HCEC 1CT (cell line): Measurements from ENCODE around the gene KCNQ1.

ENCODE experiments used
- DNase-seq: peaks from one replicate; pipeline ENCODE4 v3.0.0-alpha.2; 2017

Gene KCNQ1, protein sequence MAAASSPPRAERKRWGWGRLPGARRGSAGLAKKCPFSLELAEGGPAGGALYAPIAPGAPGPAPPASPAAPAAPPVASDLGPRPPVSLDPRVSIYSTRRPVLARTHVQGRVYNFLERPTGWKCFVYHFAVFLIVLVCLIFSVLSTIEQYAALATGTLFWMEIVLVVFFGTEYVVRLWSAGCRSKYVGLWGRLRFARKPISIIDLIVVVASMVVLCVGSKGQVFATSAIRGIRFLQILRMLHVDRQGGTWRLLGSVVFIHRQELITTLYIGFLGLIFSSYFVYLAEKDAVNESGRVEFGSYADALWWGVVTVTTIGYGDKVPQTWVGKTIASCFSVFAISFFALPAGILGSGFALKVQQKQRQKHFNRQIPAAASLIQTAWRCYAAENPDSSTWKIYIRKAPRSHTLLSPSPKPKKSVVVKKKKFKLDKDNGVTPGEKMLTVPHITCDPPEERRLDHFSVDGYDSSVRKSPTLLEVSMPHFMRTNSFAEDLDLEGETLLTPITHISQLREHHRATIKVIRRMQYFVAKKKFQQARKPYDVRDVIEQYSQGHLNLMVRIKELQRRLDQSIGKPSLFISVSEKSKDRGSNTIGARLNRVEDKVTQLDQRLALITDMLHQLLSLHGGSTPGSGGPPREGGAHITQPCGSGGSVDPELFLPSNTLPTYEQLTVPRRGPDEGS

DNA sequence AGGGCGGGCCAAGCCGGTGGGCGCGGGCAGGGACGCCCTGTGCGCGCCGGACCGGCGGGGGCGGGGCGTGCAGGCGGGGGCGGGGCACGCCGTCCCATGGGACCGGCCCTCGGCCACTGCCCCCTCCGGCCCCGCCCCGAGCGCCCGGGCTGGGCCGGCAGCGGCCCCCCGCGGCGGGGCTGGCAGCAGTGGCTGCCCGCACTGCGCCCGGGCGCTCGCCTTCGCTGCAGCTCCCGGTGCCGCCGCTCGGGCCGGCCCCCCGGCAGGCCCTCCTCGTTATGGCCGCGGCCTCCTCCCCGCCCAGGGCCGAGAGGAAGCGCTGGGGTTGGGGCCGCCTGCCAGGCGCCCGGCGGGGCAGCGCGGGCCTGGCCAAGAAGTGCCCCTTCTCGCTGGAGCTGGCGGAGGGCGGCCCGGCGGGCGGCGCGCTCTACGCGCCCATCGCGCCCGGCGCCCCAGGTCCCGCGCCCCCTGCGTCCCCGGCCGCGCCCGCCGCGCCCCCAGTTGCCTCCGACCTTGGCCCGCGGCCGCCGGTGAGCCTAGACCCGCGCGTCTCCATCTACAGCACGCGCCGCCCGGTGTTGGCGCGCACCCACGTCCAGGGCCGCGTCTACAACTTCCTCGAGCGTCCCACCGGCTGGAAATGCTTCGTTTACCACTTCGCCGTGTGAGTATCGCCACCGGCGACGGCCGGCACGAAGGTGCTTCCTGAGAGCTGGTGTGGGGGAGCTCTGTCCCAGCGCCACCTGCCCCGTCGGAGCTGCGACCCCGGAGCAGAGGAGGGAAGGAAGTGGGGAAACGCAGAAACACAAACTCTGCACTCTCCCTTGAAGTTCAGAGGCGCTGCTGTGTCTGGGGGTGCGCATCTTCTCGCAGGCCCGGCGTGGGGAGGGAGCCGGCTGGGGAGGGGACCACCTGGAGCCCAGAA, at the start of gene KCNQ1:
TSS of gene KCNQ1 (plus strand) at position 188 of the 925 bp plus-strand sequence. CDS start at position 279, 91 bp downstream.
- DNase-seq: no peak

DNA sequence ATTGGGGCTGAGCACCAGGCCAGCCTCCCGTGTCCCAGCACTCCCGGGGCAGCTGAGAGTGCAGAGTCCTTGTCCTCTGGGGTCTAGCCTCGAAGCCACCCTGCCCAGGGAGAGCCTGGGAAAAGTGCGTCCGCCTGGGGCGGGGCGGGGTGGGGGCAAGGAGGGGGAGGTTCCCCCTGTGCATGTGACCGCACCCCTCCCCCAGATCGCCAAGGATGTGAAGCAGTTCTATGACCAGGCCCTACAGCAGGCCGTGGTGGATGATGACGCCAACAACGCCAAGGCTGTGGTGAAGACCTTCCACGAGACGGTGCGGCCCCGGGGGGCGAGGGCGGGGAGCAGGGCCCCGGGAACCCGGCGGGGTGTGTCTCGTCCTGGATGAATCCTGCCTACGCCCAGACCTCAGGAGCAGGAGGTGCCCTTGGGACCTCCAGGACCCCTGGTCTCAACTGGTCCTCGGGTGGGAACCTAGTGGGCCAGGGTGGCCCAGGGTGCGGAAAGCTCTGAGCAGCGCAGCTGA, 49.5 kb upstream of the KCNQ1 start:
- DNase-seq: no peak

DNA sequence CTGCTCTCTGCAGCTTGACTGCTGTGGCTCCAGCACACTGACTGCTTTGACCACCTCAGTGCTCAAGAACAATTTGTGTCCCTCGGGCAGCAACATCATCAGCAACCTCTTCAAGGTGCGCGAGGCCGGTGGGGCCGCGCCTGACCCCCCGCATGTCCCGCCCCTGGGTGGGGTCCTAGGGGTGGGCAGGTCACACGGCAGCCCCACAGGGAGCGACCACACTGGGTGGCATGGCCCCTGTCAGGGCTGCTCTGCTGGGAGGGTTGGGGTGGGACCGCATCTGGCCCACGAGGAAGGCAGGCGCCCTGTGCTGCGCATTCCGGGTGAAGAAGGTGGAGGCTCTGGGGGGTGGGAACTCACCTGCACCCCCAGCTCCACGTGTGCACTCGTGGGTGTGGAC, 49.0 kb upstream of the KCNQ1 start:
- DNase-seq: no peak

DNA sequence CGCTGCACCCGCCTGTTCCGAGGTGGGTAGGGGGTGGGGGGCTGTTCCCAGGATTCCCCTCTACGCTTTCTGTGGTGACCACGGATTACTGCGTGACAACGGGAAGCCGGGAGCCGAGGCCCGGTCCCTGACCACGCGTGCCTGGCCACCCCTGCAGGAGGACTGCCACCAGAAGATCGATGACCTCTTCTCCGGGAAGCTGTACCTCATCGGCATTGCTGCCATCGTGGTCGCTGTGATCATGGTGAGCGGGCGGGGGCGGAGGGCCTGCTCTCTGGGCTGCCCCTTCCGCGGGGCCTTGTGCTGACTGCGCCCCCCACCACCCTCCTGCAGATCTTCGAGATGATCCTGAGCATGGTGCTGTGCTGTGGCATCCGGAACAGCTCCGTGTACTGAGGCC, 48.3 kb upstream of the KCNQ1 start:
- no peak for DNase-seq

DNA sequence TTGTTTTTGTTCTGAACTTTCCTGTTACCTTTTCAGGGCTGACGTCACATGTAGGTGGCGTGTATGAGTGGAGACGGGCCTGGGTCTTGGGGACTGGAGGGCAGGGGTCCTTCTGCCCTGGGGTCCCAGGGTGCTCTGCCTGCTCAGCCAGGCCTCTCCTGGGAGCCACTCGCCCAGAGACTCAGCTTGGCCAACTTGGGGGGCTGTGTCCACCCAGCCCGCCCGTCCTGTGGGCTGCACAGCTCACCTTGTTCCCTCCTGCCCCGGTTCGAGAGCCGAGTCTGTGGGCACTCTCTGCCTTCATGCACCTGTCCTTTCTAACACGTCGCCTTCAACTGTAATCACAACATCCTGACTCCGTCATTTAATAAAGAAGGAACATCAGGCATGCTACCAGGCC, 47.8 kb upstream of the KCNQ1 start:
- DNase-seq: no peak

DNA sequence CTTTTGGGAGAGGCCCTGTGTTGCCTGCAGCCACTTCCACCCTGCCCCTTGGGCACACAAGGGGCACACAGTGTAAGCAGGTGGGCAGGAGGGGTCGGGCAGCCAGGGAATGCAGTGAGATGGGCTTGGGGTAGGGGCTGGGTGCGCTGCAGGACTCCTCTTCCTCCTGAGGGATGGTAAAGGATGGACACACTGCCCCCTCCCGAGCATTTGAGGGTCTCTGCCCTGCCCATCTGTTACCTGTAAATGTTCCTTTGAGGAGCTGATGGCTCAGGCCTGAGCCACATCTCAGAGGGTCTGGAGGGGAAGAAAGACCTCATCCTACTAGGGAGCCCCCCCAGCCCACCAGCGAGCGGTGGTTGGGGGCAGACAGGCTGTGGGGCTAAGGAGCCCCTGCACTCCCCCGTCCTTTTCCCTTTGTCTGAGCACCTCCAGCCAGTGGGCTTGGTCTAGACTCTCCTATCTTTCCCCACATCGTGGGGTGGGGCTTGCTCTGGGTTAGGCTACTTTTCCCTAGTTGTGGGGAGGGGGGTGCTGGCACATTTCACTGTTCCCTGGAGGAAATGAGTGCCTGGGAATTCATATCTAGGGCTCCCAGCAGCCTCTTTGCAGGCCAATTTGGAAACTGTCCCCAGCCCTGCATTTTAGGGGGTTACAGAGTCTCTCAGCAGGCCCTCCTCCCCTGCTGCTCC, 46.0 kb upstream of the KCNQ1 start:
- DNase-seq: no peak

DNA sequence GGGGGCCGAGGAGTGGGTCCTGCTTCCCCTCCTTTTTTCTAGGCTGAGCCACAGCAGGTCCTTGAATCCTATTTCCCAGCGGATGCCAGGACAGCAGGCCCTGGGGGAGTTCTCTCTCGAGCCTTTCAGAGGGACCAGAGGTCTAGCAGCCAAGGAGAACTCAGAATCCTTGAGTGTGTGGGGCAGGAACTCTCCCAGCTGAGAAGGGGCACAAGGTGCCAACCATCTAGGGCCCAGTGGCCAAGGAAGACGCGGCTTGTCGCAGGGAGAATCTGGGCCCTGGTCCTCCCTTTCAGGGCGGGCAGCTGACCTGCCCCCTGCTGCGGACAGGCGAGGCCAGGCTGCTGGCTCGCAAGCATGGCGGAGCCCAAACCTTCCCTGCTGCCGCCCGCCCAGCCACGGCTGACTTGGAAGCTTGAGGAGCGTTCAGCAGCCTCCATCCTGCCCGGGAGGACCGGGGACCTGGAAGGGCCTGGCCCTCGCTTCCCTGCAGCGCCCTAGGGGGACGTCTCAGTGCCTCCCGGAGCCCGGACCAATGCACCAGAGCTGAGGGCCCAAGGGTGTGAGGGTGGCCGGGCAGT, 45.2 kb upstream of the KCNQ1 start:
- no peak for DNase-seq

DNA sequence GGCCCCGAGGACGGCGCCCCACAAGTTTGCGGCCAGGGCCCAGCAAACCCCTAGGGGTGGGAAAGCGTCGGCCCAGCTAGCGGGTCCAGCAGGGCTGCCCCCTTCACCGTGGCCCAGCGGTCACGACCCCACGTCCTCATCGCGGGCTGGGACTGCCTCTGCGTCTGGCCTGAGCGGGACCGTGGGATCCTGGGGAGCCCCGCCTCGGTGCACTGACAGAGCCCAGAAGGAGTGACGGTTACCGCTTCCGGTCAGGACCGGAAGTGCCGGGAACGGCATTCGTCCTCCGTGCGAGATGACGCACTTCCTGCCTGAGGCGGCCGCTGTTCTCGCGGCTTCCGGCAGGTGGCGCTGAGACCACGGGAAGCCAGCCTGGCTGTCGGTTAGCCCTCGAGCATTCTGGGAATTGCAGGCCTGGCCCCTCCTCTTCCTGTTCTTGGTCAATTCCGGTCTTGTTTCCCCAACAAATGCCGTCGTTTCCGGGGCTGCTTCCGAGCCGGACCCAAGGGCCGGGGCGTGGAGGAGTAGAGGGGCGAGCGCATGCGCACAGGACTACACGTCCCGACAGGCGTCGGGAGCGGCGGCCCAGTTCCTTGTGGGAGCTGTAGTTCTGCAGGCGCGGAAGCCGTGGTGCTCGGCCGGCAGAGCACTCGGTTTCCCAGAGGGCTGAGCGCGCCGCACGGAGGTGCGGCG, 44.6 kb upstream of the KCNQ1 start, which contains the start of gene TSSC4:
TSS of gene TSSC4 (plus strand) at position 682 of the 693 bp plus-strand sequence. CDS start 1,884 bp downstream, outside the sequence.
- peak; percentile 100 for DNase-seq

DNA sequence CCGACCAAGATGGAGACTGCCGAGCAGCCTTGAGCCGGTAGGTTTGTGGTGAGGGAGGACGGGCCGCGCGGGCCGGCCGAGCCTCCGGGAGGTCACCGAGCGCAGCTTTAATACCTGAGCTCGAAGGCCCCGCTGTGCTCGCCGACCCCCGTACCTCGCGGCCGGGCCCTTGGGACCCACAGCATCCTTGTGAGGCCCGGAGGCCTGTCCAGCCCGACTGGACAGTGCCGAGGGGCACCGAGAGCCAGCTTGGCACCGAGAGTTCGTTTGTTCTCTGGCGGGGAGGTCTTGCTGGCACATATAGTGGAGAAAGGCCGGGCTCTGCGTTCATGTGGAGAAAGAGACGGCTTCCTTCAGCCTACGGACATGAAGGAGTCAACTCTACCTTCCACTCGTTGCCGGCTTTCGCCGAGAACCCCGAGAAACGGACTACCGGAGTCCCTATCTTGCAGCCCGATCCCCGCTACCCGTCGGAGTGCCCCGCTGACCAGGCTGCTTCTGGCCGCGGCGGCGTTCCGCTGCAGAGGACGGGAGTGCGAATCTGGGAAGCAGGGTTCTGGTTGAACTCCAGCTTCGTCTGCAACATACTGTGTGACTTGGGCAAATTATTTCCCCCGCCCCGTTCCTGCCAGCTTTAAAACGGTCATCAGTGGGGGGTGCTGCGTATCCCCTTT, 43.9 kb upstream of the KCNQ1 start:
- DNase-seq: no peak

DNA sequence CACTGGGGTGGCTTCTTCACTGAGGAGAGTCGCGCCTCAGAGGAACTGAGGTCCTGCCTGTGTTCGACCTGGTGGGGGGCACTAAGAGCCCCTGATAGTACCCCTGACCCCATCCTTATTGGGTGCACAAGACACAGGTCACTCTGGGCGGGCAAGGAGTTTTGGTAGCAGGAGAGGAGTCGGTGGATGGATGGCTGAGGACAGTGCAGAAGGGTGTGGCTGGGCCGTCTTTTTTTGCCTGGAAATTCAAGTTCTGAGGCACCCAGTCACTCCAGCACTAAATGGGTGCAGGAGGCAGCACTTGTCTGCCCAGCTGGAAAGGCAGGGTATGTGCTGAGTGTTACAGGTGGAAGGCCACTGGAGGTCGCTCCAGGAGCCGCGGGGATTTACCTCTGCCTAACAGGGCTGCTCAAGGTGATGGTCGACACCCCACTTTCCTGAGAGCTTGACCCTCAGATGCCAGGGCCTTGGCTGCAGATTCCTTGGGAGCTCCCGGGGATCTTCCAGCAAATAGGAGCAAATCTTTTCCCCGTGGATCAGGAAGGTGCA, 43.3 kb upstream of the KCNQ1 start:
- no peak for DNase-seq

DNA sequence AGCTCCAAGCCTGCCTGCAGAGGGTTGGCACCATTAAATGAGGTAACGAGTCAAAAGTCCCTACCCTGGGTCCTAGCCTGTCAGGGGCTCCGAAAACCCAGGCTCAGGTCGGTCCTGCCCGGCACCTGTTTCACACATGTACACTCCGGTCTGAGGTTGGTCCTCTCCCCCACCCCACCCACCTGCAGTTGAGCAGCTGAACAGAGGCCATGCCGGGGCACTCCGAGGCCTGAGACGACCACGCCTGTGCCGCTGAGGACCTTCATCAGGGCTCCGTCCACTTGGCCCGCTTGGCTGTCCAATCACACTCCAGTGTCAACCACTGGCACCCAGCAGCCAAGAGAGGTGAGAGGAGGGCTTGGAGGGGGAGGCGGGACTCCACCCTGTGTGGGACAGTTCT, 42.7 kb upstream of the KCNQ1 start:
- no peak for DNase-seq

DNA sequence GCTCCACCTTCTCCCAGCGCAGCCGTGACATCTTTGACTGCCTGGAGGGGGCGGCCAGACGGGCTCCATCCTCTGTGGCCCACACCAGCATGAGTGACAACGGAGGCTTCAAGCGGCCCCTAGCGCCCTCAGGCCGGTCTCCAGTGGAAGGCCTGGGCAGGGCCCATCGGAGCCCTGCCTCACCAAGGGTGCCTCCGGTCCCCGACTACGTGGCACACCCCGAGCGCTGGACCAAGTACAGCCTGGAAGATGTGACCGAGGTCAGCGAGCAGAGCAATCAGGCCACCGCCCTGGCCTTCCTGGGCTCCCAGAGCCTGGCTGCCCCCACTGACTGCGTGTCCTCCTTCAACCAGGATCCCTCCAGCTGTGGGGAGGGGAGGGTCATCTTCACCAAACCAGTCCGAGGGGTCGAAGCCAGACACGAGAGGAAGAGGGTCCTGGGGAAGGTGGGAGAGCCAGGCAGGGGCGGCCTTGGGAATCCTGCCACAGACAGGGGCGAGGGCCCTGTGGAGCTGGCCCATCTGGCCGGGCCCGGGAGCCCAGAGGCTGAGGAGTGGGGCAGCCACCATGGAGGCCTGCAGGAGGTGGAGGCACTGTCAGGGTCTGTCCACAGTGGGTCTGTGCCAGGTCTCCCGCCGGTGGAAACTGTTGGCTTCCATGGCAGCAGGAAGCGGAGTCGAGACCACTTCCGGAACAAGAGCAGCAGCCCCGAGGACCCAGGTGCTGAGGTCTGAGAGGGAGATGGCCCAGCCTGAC, 41.7 kb upstream of the KCNQ1 start:
- no peak for DNase-seq

DNA sequence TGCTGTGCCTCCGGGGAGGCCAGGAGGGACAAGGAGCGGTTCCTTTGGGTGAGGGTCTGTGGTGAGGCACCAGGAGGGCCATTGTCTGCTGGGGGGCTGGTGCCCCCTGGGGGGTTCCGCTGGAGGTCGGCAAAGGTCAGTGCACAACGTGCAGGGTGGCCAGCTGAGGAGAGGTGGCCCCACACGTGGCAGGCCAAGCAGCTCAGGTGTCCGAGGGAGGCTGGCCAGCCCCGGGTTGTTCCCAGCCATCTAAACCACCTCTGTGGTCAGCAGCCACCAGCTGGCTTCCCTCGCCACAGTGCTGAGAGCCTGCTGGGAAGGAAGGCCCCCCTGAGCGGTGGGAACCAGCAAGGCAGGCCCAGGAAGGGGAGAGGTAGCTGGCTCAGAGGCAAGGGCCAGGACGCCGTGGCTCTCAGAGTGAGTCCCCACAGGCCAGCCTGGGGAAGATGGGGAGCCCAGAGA, 40.0 kb upstream of the KCNQ1 start:
- DNase-seq: no peak

DNA sequence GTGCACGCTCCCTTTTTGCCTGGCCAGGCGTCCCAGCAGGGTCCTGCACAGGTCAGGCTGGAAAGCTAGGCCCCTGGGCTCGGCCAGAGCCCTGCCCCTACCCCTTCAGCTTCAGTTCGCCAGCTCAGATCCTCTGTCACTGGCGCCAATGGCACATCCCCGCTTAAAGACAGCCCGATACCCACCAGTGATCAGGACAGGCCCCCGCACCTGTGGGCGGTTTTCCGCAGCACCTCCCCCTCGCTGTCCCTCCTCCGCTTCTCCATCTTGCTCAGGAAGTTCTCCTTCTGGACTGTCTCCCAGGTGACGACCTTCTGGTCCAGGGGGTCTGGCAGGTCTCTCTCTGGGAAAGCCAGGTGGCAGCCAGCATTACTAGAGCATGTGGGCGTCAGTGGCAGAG, 38.4 kb upstream of the KCNQ1 start:
- DNase-seq: no peak

DNA sequence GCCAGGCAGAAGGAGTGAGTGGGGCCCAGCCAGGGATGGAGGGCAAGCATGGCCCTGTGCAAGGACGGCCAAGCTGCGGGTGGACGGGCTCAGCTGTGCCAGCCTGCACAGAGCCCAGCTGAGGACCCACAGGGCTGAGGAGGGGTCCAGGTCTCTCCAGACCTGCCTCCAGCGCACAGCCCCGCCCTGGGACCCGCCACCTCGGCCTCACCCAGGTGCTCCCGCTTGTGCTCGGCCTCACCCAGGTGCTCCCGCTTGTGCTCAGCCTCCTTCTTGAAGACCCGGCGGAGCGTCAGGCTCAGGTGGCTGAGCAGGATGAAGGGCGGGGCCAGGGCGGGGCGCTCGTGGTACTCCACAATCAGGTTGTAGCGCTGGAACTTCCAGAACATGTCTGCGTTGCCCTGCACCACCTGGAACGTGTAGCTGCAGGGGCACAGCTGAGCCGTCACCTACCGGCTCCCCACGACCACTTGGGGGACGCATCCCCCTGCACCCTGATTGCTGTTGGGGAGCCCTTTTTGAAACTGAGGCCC, 37.9 kb upstream of the KCNQ1 start:
- DNase-seq: no peak

DNA sequence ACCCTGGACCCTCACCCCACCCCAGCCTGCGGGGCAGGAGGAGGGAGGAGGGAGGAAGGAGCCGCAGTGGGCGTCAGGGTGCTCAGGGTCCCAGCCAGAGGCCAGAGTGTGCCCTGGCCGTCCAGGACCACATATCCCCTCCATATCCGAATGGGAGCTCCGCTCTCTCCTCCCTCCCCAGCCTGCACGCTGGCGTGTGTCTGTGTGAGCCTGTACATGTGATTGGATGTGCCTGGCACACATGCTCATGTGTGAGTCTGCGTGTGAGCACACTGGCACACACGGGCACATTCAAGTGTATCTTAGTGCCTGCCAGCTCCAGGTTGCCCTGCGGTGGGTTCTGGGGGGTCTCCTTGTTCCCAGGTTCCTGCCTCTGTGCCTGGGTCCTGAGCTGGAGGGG, 36.1 kb upstream of the KCNQ1 start:
- DNase-seq: no peak

DNA sequence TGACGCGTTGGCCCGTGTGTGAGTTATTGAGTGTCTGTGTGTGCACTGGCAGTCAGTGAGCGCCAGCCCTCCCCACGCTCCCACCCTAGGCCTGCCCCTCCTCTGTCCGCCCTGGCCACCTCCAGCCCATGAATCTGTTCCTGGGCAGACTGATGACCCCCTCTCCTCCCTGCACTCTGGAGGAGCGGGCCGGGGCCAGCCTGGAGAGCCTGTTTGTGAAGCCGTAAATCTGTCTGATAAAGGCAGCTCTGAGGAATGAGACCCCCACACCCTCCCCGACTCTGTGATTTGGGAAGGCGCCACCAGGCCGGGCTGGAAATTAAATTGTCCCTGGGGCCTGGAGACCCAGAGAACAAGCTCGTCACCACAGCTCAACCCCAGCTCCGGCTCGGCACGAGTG, 35.7 kb upstream of the KCNQ1 start:
- DNase-seq: no peak

DNA sequence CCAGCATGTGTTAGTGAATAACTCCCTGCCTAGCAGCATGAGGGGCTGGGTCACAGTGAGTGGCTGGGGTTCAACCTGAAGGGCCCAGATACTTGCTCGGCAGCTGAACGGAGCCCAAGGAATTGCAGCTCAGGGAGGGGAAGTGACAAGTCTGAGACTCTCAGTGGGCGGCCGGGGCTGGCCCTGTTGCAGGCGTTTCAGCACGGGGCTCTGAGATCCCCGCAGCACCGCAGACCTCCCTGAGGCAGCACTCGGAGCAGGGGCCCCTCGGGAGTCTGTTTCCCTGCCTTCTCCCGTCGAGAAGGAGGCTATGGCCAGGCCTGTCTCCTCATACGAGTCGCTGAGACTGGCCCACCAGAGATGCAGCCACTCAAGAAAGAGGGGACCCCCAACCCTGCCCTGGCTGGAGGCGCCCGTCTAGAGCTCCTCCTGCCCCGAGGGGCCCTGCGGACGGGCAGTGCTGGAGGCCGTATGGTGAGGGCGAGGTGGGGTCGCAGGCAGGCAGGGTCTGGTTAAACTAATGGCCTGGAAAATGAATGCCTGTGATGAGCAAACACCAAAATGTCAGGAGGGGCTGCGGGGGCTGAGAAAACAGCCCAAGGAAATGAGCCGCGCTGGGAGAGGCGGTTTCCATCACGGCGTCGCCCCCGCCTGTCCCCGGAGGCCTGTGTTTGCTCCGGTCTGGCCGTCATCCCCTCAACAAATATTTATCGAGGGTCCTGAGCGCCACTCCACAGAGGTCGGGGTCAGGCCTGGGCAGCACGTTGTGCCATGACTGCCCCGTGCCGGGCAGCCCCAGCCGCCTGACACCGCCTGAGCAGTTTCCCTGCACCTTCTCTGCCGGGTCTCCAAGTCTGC, 35.0 kb upstream of the KCNQ1 start:
- no peak for DNase-seq
